Iris pigment epithelial cell (primary cell): ENCODE results near the gene MGLL.

Source experiments
- DNase-seq: peaks from one replicate; pipeline ENCODE4 v3.0.0-alpha.2; 2011; ENCODE audit warnings: low read depth

The MGLL gene

GRCh38 chr3:127834771-127835170 is 12.5 kb upstream of the MGLL start:
- DNase-seq, result no peak

GRCh38 chr3:127833281-127834032 is 11.1 kb upstream of the MGLL start:
- no peak for DNase-seq

GRCh38 chr3:127831723-127832172 is 9.4 kb upstream of the MGLL start:
- DNase-seq, result peak; percentile 64

GRCh38 chr3:127829537-127829936 is 7.2 kb upstream of the MGLL start:
- DNase-seq, result no peak

- no peak for DNase-seq
Measured at GRCh38 chr3:127827808-127828207, 5.5 kb upstream of the MGLL start.

- DNase-seq, result no peak
Measured at GRCh38 chr3:127825756-127826155, 3.4 kb upstream of the MGLL start.

- DNase-seq, result no peak
Measured at GRCh38 chr3:127824151-127824825, 2.0 kb upstream of the MGLL start.

GRCh38 chr3:127823426-127823857 is 1.1 kb upstream of the MGLL start:
- no peak for DNase-seq

GRCh38 chr3:127822682-127823425 is 539 bp upstream of the MGLL start:
- no peak for DNase-seq

- no peak for DNase-seq
Measured at GRCh38 chr3:127821394-127821793, 921 bp downstream of the MGLL start.

- no peak for DNase-seq
Measured at GRCh38 chr3:127820826-127821313, 1.4 kb downstream of the MGLL start.

GRCh38 chr3:127820221-127820825 is 2.0 kb downstream of the MGLL start:
- DNase-seq, result peak; percentile 51

- DNase-seq, result no peak
Measured at GRCh38 chr3:127819656-127820055, 2.7 kb downstream of the MGLL start.

- no peak for DNase-seq
Measured at GRCh38 chr3:127819086-127819485, 3.2 kb downstream of the MGLL start.

GRCh38 chr3:127817406-127817841 is 4.9 kb downstream of the MGLL start:
- peak; percentile 74 for DNase-seq

- no peak for DNase-seq
Measured at GRCh38 chr3:127816783-127817405, 5.4 kb downstream of the MGLL start.

GRCh38 chr3:127815641-127816605 is 6.4 kb downstream of the MGLL start:
- no peak for DNase-seq

GRCh38 chr3:127815001-127815400 is 7.3 kb downstream of the MGLL start:
- no peak for DNase-seq

- no peak for DNase-seq
Measured at GRCh38 chr3:127814325-127814781, 8.0 kb downstream of the MGLL start.

- DNase-seq, result no peak
Measured at GRCh38 chr3:127812151-127812550, 10.2 kb downstream of the MGLL start.
